HG03095 (cell line): Measurements from ENCODE around the gene HOTAIR.

ENCODE experiments used
- ATAC-seq: cut with Tn5 transposase; IDR thresholded peaks from one replicate; pipeline ENCODE4 v1.9.1; 2021; ENCODE audit warnings: moderate library complexity; ENCODE audit not compliant: unreplicated experiment

The HOTAIR gene

DNA sequence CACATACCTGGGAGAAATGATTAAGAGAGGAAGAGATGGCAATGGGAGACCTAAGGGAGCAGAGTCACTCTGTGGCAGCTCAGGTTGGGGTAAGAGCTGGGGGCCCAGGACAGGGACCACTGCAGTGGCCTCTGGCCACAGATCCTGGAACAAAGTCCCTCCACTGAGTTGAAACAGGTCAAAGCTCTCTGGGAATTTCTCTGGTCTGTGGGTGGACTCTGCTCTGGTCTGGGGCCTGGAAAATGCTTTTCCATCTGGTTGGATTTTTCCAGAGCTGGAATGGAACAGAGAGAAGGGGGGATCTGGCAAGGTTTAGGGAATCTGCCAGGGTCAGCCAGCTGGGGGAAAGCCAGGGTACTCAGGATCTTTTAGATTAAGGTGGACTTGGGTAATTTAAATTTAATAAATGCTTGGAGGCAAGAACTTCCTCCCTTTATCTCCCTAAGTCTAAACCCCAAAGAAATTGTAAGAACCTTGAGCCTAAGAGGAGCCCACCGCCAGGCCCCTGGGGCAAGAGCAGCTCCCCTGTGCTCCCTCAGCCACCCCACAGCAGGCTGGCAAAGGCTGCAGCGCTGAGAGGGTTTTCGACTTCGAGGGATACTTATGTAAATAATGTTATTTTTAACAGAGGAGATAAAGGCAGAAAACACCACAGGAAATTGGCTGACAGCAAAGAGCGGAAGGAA, 13.9 kb upstream of the HOTAIR start:
- no peak for ATAC-seq

DNA sequence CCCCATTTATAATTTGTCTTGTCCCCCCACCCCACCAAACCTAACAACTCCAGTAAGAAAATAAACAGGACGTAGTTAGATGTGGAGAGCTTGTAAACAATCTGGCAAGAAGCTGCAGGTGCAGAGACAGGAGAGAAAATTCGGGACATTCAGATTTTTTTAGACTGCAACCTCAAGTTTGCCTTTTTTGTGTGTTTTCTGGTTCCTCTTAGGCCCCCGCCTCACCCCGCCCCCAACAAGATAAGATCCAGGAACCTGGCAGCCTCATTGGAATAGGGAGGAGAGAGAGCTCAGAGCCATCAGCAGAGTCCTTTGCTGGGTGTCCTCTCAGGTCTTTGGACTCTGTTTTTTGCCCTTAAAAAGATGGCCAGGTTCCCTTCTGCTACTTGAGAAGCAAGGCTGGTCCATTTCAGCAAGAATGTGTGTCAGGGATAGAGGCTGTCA, 13.1 kb upstream of the HOTAIR start:
- no peak for ATAC-seq

DNA sequence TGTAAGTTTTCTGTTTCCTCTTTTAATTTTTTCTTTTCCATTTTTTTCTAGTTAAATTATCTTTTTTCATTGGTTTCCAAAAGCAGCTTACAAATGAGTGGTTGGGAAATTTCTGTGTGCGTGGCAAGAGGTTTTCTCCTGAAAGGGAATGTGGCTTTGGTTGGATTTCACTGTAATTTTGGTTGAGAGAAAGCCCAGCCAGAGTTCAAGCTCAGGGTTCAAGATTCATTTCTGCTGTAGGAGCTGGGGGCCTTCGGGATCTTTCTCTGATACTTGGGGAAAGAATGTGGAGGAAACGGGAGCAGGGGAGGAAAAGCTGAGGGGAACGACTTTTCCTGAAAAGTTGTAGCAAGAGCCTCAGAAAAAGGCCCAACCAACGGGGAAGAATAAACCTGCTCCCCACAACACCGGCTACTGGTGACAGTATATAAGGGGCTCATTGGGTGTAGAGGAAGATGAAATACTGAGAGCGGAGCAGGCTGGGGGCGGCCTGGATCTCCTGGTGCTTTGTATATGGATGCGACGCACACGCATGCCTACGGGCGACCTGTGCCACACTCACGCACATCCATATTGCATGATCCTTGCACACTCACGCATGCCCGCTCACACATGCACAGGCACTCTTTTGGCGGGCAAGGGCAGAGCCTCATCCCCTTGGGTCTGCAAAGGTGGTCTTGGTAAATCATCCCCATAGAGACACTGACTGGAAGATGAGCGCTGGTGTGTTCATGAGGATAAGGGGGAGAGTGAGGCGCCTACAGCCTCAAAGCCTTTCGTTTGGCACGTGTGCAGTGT, 12.1 kb upstream of the HOTAIR start:
- no peak for ATAC-seq

DNA sequence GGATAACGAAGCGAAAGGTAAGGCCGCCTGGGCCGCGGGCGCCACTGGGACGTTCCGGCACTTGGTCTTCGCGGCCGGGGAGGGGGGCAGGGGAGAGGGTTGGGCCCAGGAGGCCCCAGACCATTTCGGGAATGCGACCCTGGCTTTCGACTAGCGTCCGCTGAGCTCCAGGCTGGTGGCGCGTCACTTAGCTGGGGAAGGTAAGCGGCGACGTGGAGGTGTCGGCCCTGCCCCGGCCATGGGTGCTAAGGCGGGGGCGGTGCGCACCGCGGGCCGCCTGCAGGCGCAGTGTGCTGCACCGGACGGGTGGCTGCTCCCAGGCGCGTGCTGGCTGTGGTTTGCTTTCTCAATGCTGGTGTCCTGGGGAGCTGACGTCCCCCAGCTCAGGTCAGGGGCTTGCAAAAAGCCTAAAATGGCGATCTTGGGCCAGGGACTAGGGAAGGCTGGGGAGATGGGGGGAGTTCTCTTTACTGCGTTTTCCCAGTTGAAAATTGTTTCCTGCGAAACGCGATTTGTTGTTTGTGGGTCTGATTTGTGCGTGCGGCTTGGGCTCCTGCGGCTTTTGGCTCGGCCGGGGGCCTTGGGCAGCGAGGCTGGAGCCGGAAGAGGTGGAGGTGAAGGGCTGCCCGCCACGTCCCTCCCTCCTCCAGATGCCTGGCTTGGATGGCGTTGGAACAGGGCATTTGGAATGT, 11.4 kb upstream of the HOTAIR start:
- no peak for ATAC-seq

DNA sequence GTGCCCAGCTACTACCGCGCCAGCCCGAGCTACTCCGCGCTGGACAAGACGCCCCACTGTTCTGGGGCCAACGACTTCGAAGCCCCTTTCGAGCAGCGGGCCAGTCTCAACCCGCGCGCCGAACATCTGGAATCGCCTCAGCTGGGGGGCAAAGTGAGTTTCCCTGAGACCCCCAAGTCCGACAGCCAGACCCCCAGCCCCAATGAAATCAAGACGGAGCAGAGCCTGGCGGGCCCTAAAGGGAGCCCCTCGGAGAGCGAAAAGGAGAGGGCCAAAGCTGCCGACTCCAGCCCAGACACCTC, 10.9 kb upstream of the HOTAIR start:
- ATAC-seq: no peak

DNA sequence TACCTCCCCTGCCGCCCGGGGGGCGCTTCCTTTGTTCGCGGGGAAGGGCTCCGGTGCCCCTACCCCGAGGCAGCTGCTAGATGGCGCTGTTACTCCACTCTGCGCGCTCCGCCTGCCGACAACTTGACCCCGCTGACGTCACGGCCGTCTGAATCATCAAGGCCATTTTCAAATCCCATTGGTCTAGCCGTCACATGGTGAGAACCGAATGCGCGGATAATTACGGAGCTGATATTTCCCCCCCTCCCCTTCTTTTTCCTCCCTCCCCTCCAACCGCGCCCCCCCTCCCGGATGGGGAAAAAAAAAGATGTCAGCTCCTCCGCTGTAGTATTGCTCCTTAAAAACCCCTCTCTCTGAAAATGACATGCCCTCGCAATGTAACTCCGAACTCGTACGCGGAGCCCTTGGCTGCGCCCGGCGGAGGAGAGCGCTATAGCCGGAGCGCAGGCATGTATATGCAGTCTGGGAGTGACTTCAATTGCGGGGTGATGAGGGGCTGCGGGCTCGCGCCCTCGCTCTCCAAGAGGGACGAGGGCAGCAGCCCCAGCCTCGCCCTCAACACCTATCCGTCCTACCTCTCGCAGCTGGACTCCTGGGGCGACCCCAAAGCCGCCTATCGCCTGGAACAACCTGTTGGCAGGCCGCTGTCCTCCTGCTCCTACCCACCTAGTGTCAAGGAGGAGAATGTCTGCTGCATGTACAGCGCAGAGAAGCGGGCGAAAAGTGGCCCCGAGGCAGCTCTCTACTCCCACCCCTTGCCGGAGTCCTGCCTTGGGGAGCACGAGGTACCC, 10.3 kb upstream of the HOTAIR start, which contains the start of gene HOXC10:
Gene HOXC10, plus strand, starts transcription at position 246 of the 791 bp plus-strand sequence. Its CDS starts 114 bp downstream, at position 360.
- no peak for ATAC-seq

DNA sequence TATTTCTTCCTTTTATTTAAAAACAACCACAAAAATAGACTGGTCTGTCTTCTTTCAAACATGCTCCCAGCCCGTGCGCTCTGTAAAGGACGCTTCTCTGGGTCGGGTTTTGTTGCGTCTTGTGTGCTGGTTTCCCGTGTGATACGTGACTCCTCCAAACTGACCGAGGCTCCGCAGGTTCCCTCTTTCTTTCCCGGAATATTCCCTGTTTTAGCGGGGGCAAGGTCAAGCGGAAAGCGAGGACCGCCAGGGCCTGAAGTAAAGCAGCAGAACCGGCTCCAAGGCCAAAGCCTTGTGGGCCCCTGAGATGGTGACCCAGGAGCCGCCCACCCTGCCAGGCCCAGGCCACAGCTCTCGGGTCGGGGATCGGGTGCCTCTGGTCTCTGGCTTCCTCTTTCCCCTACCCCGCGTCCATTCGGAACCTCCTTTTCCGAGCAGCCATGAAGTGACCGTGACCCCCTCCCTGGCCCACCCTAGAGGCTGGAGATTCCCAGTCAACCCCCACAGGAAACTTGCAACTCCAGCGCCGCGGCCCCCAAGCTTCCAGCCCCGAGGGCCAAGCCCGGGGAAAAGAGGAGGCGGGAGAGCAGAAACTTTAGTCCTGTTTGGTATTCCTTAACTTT, 9.3 kb upstream of the HOTAIR start:
- ATAC-seq: no peak

DNA sequence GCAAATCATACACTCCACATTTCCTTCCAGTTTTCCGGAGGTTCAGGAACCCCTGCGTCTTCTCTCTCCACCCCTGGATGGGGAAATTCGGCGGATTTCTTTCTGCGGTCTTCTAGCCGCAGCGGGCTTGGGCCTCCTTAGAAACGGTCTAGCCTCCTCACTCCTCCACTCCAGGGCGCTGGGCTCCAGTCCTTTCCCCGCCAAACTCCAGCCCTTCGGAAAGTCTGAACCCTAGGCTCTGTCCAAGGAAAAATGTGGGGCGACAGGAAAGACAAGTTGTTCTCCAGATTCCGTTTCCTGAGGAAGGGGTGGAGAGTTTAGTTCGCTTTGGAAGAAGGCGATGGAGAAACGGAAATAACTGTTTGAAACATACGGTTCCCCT, 8.8 kb upstream of the HOTAIR start:
- ATAC-seq: no peak

DNA sequence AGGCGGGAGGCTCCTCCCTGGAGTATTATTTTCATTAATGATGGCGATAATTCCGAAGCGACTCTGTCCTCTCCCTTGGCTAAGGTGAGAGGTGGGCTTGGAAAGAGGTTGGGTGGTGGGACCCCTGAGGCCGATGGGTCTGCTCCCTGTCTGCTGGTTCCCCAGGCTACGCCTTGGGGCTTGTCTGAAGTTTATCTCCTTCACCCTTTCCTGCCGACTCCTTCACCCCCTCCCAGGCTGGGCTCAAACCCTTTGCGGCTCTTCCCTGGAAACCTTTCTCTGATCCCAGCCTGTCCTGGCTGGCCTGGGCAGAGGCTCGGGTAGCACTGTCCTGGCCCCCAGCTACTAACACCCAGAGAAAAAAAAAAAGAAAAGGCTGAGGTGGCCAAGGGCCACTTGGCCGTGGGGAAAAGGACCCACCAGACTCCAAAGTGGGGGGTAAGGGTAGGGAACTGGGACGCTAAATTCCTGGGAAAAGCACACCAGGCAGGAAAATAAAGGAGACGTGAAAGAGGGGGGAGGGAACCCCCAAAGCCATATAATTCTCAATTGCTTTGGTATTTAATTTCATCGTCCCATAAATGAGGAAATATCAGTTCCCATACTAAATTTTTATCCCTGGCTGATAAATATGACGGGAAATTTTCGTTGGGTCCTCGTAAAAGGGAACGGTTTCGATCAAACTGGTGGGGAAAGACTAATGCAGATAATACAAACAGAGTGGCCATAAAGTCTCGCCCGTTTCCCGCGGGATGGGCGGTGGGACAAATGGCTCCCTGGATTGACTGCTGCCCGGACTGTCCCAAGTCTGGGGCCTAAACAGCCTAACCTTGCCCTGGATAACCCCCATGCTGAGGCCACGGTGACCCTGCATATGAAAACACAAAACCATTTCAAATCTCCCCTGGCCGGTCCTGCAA, 8.2 kb upstream of the HOTAIR start:
- no peak for ATAC-seq

DNA sequence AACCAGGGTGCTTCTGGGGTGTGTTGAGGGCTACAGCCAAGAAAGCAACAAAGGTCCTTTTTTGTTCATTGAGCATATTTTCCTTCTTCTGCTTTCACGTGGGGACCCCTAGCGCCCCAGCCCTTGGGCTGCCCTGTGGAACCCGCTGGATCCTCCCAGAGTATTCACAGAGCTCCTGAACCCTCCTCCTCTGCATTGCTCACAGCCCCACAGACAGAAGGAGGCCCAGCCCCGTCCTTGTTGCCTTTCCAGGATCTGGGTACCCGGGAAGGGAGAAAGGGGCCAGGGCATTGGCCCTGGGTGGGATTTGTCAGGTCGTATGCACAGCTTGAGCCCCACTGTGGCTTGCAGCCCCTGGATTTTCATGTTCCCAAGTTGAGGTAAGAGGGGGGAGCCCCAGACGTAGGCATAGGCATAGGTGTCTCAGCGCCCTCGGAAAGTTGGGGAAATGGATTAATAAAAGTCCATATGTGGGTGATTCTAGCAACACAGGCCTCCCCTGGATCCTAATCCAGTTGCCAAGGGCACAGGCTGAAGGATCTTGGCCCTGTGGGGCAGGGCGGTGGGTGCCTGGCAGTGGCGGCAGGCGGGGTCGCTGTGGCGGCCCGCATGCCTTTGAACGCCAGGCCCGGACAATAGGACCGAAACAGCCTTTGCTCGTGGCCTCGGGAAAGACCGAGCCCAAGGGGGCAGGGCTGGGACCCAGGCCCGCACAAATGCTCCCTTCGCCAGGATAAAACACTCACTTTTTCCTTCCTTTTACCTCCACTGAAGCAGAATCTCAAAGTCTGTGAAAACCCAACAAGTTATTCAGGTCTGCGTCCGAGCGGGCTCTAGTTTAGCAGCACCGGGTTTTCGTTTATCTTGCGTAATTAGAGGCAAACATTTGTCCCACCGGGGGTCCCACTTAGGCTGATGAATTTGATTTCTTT, 7.1 kb upstream of the HOTAIR start:
- no peak for ATAC-seq

DNA sequence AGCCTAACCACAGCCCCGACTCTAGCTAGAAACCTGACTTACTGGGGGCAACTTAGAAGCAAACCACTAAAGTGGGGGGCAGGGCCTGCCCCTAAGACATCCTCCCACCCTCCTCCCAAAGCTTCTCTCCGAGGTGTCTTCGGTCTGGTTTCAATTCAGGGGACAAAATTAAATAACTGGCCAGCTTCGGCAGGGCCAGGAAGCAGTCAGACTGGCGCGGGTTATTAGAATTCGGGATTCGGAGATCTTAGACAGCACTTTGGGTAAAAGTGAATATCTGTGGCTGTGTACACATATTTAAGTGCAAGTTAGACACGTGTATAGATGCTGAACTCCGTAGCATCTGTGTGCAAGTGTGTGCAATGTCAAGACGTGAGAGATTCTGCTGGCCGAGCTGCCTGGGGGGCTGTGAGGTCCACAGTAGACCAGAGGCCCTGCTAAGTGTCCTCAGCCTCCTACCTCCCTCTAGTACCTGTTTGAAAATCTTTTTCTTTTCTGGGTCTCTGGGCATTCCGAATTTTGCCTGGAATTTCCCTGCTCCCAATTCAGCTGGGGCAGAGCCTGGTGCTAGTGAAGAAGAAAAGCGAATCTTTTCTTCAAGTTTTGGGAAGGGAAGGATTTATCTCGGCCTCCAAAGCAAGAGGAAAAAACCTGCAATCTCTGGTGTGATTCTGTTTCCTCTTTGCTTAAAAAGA, 6.2 kb upstream of the HOTAIR start:
- ATAC-seq: no peak

DNA sequence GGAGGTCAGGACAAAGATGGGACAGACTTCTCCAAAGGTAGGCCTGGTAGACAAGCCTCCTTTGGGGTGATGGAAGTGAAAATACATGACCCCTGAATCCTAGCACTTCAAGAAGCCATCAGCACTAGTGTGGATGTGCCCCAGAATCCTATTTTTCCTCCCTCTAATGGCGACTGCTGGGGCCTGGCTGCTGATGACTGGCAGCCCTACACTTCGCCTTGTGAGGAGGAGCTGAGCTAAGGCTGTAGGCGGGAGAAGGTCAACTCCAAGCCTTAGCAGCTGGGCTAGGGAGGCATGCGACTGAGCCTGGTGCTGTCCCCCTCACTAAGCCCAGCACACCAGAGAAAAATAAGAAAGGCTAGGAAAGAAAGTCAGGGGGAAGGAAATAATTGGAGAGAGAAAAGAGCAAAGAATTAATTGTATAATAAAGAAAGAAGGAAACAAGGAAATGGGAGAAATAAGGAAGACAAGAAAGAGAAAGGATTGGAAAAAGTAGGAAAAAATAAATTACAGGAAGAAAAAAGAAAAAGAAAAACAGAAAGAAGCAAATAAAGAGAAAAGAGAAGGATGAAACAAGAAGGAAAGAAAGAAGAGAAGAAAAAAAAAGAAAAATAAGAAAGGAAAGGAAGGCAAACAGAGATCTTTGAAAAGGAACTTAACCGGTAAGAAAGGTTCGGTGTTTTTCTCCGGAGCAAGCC, 5.5 kb upstream of the HOTAIR start:
- ATAC-seq: no peak

DNA sequence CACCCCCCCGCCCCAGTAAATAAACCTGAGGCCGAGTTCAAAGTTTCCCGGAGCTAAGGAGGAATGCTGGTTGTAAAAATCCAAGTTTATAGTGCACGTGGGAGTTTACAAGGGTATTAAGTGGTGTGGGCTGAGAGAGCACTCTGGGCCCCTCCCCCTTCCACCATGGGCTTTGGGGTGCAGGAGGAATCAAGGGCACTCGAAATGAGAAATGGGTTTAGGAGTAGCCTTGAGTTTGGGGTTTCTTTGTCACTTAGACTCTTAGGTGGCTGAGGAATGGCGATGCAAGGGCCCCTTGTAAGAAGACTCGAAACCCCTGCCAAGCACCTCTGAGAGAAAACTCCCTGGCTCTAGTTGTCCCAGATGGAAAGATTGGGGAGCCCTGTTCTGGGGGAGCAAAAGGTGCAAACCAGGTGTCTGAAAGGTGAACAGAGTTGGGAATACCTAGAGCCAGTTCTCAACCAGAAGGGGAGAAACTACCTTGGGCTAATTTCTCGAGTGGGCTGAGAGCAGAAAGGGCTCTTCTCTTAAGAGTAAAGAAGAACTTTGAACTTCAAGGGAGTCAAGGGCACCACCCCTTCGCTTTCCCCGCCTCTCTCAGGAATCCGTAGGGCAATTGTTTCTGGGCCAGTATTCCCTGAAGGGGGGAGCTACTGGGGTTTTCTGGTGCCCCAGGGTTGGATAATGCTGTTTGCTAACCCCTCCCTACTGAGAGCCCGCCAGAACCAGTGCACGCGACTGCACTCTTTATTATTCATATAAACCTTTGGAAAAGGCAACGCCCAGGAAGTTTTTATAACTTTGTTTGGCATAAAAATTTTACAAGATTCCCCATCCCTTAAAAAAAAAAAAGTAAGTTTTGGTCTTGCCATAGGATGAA, 4.0 kb upstream of the HOTAIR start:
- ATAC-seq: no peak

DNA sequence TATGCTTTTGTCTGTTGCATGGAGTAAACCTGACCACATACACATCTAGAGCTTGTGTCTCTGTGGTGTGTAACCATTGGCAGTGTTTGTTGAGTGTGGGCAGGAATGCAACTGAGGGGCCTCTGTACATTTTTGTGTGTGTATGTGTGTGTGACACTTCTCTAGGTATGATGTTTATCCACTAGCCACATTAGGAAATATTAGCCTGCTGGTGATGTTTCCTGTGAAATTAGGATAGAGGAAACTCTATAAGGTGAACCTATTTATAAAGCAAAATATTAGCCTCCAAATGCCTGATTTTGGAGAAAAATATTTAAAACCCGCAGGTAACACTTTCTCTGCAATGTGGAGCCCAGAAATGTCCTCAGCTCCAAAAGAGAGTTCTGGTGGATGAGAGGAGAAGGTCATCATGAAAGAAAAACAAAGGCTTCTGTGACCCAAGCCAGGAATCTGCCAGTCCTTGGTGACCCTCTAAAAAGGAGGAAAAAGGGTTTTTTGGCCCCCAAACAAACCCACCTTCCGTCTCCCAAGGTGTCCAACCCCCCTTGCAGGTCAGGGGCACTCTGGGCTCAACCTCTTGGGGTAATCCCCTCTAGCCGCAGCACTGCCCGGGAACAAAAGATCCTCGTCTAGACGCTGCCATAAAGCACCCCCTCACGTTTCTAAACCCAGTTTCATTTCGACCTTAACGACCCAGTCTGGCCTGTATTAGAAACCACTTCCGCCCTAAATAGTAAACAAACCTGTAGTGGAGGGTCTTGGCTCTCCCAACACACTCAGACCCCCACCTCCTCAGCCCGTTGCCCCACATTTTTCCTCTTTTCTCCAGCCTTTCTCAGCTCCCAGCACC, 3.1 kb upstream of the HOTAIR start:
- no peak for ATAC-seq

DNA sequence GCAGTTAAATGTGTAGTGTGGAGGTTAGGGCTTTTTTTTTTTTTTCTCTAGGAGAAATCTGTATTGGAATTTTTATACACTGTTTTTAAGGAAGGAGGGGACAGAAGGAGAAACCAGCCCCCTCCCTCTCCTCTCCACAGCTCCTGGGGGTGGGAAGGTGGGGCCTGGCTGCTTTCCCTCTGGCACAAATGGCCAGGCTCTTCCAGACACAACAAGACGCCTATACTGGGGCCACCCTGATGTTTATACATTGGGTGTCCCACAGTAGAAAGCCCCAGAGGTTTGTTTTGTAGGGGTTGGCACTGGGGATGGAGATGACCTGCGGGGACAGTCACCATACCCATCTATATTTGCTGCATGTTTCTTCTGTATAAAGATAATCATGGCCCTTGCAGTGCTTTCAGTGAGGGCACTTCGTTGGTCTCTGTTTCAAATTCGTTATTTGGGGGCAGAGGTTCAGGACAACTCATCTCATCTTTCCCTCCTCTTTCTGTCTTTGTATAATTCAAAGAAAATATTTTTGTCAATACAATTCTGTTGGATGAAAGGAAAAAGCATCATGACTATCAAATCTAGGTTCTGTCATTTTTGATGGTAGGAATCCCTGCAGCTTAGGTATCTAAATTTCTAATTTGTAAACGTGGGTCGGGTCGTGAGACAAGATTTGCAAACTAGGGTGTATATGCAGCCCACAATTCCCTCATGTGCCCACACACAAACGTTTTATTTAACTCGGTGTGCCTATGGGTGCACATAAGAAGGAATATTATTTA, 2.3 kb upstream of the HOTAIR start:
- no peak for ATAC-seq
